UCSD-AML1 (cell line): Measurements from ENCODE around the gene TRIM8.
A peak's percentile ranks its signal among the peaks of the same experiment; 100 is the strongest.

Experiments
- DNase-seq: peaks from one replicate; lab custom pipeline; 2025; ENCODE audit not compliant: unreplicated experiment; lab: John Stamatoyannopoulos, UW

TRIM8 gene, protein sequence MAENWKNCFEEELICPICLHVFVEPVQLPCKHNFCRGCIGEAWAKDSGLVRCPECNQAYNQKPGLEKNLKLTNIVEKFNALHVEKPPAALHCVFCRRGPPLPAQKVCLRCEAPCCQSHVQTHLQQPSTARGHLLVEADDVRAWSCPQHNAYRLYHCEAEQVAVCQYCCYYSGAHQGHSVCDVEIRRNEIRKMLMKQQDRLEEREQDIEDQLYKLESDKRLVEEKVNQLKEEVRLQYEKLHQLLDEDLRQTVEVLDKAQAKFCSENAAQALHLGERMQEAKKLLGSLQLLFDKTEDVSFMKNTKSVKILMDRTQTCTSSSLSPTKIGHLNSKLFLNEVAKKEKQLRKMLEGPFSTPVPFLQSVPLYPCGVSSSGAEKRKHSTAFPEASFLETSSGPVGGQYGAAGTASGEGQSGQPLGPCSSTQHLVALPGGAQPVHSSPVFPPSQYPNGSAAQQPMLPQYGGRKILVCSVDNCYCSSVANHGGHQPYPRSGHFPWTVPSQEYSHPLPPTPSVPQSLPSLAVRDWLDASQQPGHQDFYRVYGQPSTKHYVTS

GRCh38 chr10:102644066-102644645, at the start of gene TRIM8:
Gene TRIM8, plus strand, starts transcription at chr10:102644479. Its CDS starts 139 bp downstream, at chr10:102644618.
- peak; percentile 57 for DNase-seq

GRCh38 chr10:102595293-102595692, 49.0 kb upstream of the TRIM8 start:
- peak; percentile 41 for DNase-seq

DNA sequence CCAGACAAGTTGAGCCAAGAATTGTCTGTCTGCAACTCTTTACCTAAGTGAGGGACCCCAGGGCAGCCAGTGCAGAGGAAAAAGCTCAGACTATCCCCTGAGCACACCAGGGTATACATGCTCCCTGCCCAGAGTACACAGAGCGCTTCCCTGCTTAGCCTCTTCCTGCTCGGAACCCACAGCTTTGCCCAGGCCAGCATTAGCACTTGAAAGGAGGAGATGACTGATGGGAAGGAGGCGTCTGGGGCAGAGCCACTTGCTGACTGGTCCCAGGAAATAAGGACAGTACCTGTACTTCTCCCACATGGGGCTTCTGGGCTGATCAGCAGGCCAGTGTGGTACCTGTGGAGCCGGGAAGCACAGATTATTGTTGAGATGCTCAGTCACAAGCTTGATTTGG, 48.4 kb upstream of the TRIM8 start:
- DNase-seq, result no peak

DNA sequence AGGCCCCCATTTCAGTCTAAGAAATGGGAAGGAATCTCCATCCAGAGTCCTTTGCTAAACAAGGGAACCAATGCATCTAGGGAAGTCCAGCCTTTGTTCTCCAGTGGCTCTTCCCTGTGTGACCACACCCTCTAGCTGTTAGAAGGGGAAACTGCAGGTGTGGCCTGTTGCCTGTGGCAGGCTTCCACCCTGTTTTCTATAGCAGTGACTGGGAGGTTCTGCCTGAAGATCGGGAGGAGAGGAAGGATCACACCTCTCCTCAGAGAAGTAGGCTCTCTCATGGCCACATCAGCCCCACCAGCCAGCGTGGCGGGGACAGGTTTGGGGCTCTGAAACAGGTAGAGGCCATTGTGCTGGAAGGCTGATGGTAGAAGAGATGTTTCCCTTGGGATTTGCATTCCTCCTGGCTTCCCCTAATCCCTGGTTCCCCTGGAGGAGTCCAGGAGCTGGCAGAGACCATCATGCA, 47.7 kb upstream of the TRIM8 start:
- peak; percentile 63 for DNase-seq

DNA sequence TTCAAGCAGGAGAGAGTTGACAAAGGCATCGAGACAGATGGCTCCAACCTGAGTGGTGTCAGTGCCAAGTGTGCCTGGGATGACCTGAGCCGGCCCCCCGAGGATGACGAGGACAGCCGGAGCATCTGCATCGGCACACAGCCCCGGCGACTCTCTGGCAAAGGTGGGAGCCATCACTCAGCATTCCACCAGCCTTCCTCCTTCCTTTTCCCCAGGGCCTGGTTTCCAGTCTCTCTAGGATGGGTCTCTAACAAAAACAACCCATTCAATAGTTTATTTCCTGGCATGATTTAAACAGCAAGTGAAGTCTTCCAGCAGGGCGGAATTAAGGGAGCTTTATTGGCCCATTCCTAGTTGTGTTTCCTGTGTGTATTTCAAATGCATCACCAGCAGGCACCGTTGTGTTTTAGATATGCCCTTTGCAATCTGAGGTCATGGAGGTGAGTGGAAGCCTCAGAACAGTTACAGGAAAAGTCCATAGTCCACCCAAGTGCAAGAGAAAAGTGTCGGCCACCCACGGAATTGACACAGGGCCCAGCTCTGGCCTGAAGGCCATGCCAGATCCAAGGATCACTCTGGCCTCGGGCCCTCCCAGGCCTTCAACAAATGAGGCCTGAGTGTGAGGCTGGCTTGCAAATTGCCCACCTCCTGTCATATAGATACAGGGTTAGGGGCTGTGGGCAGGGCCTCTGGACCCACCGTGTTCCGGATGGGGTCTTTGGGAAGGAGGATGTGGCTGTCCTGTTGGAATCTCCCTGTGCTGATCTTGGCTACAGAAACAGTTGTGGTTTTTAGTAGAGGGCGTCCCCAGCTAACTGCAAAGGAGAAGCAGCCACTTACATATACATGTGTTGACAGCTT, 46.9 kb upstream of the TRIM8 start:
- peak; percentile 57 for DNase-seq

- no peak for DNase-seq
These were observed 46.0 kb upstream of the TRIM8 start for GRCh38 chr10:102598243-102598642.

DNA sequence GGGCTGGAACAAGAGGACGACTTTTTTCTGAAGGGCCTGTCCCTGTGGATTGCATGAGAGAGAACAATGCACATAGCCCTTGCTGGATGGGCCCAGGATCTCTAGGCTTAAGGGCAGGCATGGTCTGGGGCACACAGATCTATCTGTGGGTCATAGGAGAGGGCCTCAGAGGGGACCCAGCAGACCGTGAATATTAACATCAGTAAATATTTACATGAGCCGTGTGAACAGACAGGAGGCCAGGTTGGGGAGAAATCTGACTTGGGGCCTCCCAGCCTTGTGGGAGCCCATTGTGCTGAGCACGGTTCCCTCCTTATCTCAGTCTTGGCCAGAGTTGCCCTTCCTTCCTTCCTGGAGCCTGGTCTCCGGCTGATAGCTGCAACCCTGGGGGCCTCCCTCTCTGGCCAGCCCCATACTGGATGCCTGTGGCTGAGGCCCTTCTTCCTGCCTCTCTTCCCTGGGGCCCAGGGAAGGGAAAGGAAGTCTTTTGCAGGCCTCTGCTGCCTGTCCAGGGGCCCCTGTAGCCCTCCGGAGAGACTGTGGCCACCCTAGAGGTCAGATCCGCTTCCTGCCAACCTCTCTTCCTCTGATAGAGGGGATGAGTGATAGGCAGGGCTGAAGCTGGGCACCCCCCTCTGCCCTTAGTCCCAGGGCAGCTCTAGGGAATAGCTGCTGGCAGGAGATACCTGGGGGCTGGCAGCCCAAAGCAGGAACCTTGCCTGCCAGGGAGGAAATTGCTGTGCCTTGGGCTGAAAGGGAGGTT, 44.5 kb upstream of the TRIM8 start:
- DNase-seq, result peak; percentile 93

- no peak for DNase-seq
These were observed 43.5 kb upstream of the TRIM8 start for GRCh38 chr10:102600816-102601215.

DNA sequence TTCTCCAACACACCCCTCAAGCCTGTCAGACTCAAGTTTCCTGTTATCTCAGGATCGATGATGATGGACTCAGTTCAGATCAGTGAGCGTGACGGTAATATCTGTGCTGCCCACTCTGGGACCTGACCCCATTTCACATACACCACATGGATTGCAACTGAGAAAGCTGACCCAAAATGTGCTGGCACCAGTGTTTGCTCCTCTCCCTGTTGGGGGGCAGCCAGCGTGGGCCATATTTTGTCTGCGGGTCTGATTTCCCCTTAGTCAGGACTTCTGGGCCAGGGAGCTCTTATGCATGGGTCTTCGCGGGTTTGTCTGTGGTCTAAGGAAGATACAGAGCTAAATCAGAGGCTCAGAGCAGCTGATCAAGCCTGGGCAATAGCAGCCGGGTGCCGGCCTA, 42.6 kb upstream of the TRIM8 start:
- no peak for DNase-seq

DNA sequence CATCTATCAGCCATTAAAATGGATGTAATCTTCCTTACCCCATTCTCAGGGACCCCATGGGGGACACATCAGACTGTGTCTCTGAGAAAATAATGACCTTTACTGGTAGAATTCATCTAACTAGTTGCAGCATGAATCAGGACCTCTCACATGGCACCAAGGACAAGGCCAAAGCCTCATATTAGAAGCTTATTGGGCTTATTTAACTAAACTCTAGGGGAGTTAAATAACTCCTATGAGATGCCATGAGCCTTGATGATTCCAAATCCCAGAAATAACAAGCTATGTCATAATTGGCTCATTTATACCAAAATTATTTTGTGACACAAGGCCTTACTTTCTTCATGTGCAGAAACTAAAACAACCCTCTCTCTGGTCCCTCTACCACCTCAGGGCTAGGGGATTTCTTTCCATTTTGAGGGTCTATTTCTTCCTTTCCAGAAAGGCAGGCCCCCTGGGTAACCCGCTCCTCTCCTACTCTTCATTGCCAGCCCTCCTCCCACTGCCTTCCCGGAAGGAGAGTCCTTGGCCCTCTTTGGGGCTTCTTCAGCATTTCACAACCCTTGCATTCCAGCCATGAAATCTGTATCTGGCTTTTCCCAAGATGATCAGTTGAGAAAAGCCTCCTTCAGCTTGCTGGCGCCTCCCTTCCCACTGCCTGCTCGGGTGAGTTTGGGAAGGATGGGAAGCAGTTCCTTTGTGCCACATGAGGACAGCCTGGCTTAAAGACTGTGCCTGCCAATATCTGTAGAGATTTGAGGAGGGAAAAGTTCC, 41.8 kb upstream of the TRIM8 start:
- DNase-seq, result no peak

DNA sequence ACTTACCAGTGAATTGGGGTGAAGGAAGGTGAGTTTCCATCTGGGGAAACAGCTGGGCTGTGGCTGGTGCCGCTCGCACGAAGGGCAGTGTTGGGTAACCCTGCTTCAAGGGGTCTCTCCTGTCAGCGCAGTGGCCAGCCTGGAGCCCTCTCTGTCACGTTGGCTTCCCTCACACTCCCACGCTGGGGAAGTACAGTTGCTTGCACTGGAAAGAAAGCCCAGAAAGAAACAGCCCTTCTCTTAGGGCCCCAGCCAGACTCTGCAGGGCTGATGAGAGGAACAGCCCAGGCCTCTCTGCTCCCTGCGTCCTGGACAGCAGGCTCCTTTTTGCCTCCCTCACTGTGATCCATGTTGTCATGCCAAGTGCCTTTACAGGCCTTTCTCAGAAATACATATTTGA, 40.3 kb upstream of the TRIM8 start:
- peak; percentile 71 for DNase-seq

- no peak for DNase-seq
These were observed 39.8 kb upstream of the TRIM8 start for GRCh38 chr10:102604439-102604841.

- no peak for DNase-seq
These were observed 38.6 kb upstream of the TRIM8 start for GRCh38 chr10:102605712-102606111.

- no peak for DNase-seq
These were observed 35.8 kb upstream of the TRIM8 start for GRCh38 chr10:102608487-102608886.

DNA sequence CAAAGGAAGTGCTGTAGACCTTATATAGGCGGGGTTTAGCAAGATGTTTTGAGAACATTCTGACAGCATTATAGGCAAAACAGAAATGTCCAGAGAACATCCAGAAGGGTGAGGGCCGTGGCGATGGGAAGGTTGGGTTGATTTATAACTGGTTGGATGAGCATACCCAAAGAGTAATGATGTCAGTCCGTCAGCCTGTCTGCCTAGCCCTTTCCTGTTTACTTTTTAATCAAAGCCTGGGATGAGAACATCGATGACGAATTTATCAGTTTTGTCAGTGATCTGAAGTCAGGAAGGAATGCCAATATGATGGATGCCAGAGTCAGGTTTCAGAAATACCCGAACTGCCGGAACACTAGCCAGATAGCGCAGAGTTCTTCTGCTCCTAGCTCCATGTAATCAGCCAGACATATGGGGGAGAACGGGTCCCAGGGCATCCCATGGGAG, 33.8 kb upstream of the TRIM8 start:
- DNase-seq, result no peak

GRCh38 chr10:102611514-102612087, 32.7 kb upstream of the TRIM8 start:
- no peak for DNase-seq

DNA sequence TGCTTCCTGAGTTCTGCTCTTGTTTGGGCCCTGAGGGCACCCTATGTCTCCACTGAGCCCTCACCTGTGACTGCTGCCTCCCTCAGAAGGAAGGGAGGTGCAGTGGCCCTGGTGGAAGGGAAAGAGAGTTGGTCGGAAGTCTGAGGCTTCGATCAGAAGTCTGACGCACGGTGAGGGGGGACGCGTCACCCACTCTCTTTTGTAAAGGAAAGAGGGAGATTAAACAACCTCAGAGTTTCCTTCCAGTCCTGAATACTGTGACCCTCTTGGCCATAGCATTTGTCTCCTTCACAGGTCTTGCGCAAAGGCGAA, 31.4 kb upstream of the TRIM8 start:
- peak; percentile 83 for DNase-seq

- no peak for DNase-seq
These were observed 31.0 kb upstream of the TRIM8 start for GRCh38 chr10:102613286-102613685.

GRCh38 chr10:102613785-102614184, 30.5 kb upstream of the TRIM8 start:
- no peak for DNase-seq

- no peak for DNase-seq
These were observed 29.4 kb upstream of the TRIM8 start for GRCh38 chr10:102614888-102615287.
